K562 (cell line): Measurements from ENCODE around the gene STXBP4. TPM values are rescaled to one million over a fixed set of nuclear protein-coding genes. Genes with fewer than 3 reads are reported as not detected.
A peak's percentile ranks its signal among the peaks of the same experiment; 100 is the strongest.

Experiments used
- ATAC-seq: fragments of 200-7000 bp; cut with Tn5 transposase; 3 replicates; pipeline ENCODE4 v1.9.1; 2020; ENCODE audit warnings: moderate library complexity
- BruUV-seq: library from RNA; stranded (reverse); fragments of 400-500 nt; replicated peaks from 2 replicates; lab custom pipeline; 2021; lab: Mats Ljungman, UMichigan
- CTCF ChIA-PET: fragments of 300-600 bp; formaldehyde crosslinking; extraction: SDS; loops from one replicate; lab custom pipeline; 2021; ENCODE audit warnings: low intra/inter-chr PET ratio; lab: Yijun Ruan, JAX
- POLR2A ChIA-PET: fragments of 300-600, 350-650 bp; sonication (Branson Sonifier 250); formaldehyde crosslinking; extraction: SDS; loops from one replicate; lab custom pipeline; 2021; ENCODE audit warnings: antibody characterized with exemption, inconsistent platforms; lab: Yijun Ruan, JAX
- DNase-seq, 4 experiments: peaks; one replicate each; pipeline versions ENCODE4 v3.0.0 to v3.0.0-alpha.2; 2011 to 2018; ENCODE audit warnings: low spot score in 3 of 4, mixed read lengths in 3 of 4; ENCODE audit errors: extremely low read depth in 1 of 4
- FAIRE-seq: peaks from 2 replicates; lab custom pipeline; 2011; peaks lifted over from hg19 to GRCh38; lab: Jason Lieb, UNC
- H2AFZ ChIP-seq: 2 replicates; pipeline ENCODE4 v1.6.0; 2011; ENCODE audit warnings: low read depth, low read length, control low read depth, inconsistent platforms
- H3K27ac ChIP-seq: fragments of 200-600 bp; 3 replicates; pipeline ENCODE4 v1.8.0; 2011; ENCODE audit warnings: low read depth, mild to moderate bottlenecking, control low read depth, inconsistent platforms, low read length, moderate library complexity, mixed read lengths; ENCODE audit errors: extremely low read depth
- H3K27me3 ChIP-seq, 2 experiments: fragments of 300-600 bp in 1 of 2; 2 replicates in 1 of 2; 3 replicates in 1 of 2; pipeline versions ENCODE4 v1.6.0 to v1.8.0; 2011; ENCODE audit warnings: inconsistent platforms in 2 of 2, low read length in 2 of 2, mild to moderate bottlenecking in 1 of 2, mixed read lengths in 1 of 2, moderate library complexity in 1 of 2; ENCODE audit not compliant: control insufficient read depth in 2 of 2, insufficient read depth in 2 of 2
- H3K36me3 ChIP-seq: fragments of 300-600 bp; 3 replicates; pipeline ENCODE4 v1.8.0; 2011; ENCODE audit warnings: mild to moderate bottlenecking, low read length, inconsistent platforms; ENCODE audit not compliant: control insufficient read depth, insufficient read depth
- H3K4me1 ChIP-seq, 2 experiments: fragments of 200-600 bp in 1 of 2; replicated peaks in 1 of 2; 2 replicates in 1 of 2; 3 replicates in 1 of 2; pipeline versions ENCODE4 v1.5.1 to v1.8.0; 2011; ENCODE audit warnings: inconsistent platforms in 2 of 2, low read length in 2 of 2, mild to moderate bottlenecking in 1 of 2, mixed read lengths in 1 of 2, moderate library complexity in 1 of 2; ENCODE audit not compliant: control insufficient read depth in 2 of 2, insufficient read depth in 2 of 2
- H3K4me2 ChIP-seq: 2 replicates; pipeline ENCODE4 v1.6.1; 2011; ENCODE audit warnings: low read length, control low read depth, inconsistent platforms, mixed read lengths; ENCODE audit not compliant: insufficient read depth
- H3K4me3 ChIP-seq: fragments of 200-600 bp; sonication (generic), shearing (Covaris generic); 2 replicates; pipeline ENCODE4 v1.5.1; 2016; ENCODE audit warnings: control low read depth, inconsistent platforms
- H3K79me2 ChIP-seq: fragments of 200-600 bp; 3 replicates; pipeline ENCODE4 v1.8.0; 2011; ENCODE audit warnings: low read length, inconsistent platforms; ENCODE audit not compliant: control insufficient read depth, insufficient read depth
- H3K9ac ChIP-seq, 2 experiments: 2 replicates each; pipeline versions ENCODE4 v1.6.0 to v1.6.1; 2011; ENCODE audit warnings: low read depth in 2 of 2, low read length in 2 of 2, control low read depth in 1 of 2, inconsistent platforms in 1 of 2, mild to moderate bottlenecking in 1 of 2, mixed read lengths in 1 of 2; ENCODE audit not compliant: insufficient read depth in 1 of 2
- H3K9me1 ChIP-seq: one replicate; pipeline ENCODE4 v1.6.0; 2011; ENCODE audit warnings: inconsistent platforms, mild to moderate bottlenecking, low read length, moderate library complexity; ENCODE audit not compliant: control insufficient read depth, insufficient read depth
- H3K9me3 ChIP-seq: replicated peaks from 2 replicates; pipeline ENCODE4 v1.5.1; 2011; ENCODE audit warnings: low read depth, low read length, inconsistent platforms; ENCODE audit not compliant: control insufficient read depth, insufficient read depth
- H4K20me1 ChIP-seq: replicated peaks from 2 replicates; pipeline ENCODE4 v1.6.1; 2011; ENCODE audit warnings: low read length, inconsistent platforms, mixed read lengths; ENCODE audit not compliant: control insufficient read depth, insufficient read depth
- FOXJ3 ChIP-seq: sonication (generic); formaldehyde crosslinking; IDR thresholded peaks from 2 replicates; pipeline ENCODE4 v1.4.0; 2020; ENCODE audit warnings: mild to moderate bottlenecking, missing genetic modification reagents
- REST ChIP-seq, 2 experiments: fragments of 450-650 bp; formaldehyde crosslinking in 1 of 2; IDR thresholded peaks; 2 replicates each; pipeline versions ENCODE4 v1.4.0 to v1.6.1; 2014 to 2020; ENCODE audit warnings: mild to moderate bottlenecking in 2 of 2, borderline replicate concordance in 1 of 2, low read depth in 1 of 2
- WGBS: fragments of 100-300 bp; shearing (Covaris generic); methylation state at CpG from one replicate; pipeline ENCODE4 v1.1.6; 2016; ENCODE audit warnings: low coverage, mixed read lengths; ENCODE audit not compliant: insufficient coverage; ENCODE audit errors: missing lambda C conversion rate; 5-methylcytosine and 5-hydroxymethylcytosine counted together
- in situ Hi-C: fragments of 300-500 bp; cut with MboI; formaldehyde crosslinking; loops from 4 replicates; pipeline ENCODE4 v1.15.0; 2018; ENCODE audit warnings: inconsistent platforms, mixed read lengths
- intact Hi-C: fragments of 100-400 bp; cut with micrococcal nuclease; formaldehyde crosslinking; loops from 2 replicates; pipeline ENCODE4 v1.14.2; 2022
- polyA plus RNA-seq, 8 experiments: library from polyadenylated mRNA; depleted of rRNA in 4 of 8; stranded (reverse) in 5 of 8; unstranded in 3 of 8; fragments of >200 nt; fragmentation: Nextera tagmentation in 2 of 8; fragmentation: Illumina TruSeq in 1 of 8; extraction: Ambion mirVana in 2 of 8; extraction: Trizol in 1 of 8; gene quantifications; 2 replicates each; pipeline versions ENCODE4 v1.2.1 to v1.2.3, GENCODE V29; 2011 to 2014; ENCODE audit warnings: inconsistent platforms in 1 of 8, missing spikeins in 1 of 8
- total RNA-seq, 7 experiments: library from RNA; depleted of rRNA in 6 of 7; stranded (reverse); fragments of >200 nt in 6 of 7; fragmentation: Illumina TruSeq in 2 of 7; extraction: Trizol in 2 of 7; gene quantifications; 2 replicates each; pipeline versions ENCODE4 v1.2.1 to v1.2.3, GENCODE V29; 2011 to 2021; ENCODE audit warnings: low replicate concordance in 1 of 7

The STXBP4 gene
- total and polyA plus RNA-seq, 9 of the 15 experiments (the other 6 are each of a cell fraction or from before 2014, with no cell fraction given) = 11.6 to 23.2 (median 18.5) TPM

- Histone ChIP-seq H3K79me2 (no peaks in the 10 kb centered on the region), H3K4me1 (no peaks in the 10 kb centered on the region), H3K27me3 (no peaks in the 10 kb centered on the region), H3K9ac (no peak overlapping the region), H3K9me3 (no peaks in the 10 kb centered on the region), H3K9me1 (no peaks in the 10 kb centered on the region), H3K27ac (no peak overlapping the region), H4K20me1 (no peaks in the 10 kb centered on the region), H3K36me3 (peaks cover 60% of the 10 kb centered on the region), H3K4me2 (no peak overlapping the region), H2AFZ (no peak overlapping the region), H3K4me3 (no peak overlapping the region)
- 73% methylated on average over 3 of the region's 3 CpGs for WGBS
- intact Hi-C loops (no loop called here), in situ Hi-C loops (no loop called here)
- DNase-seq (no peak), FAIRE-seq (no peak), ATAC-seq (no peak)
- TF ChIP-seq FOXJ3 (CRISPR knock-in tag) (no peak), REST (IDR thresholded peaks at IDR 0.05; ENCODE audit: borderline replicate concordance) (peak; percentile 57), REST (CRISPR knock-in tag; IDR thresholded peaks at IDR 0.05; ENCODE audit: low read depth) (no peak)
- BruUV-seq = no TSS peak
- ChIA-PET CTCF (no interaction called here), POLR2A (interaction anchor here (0.6 kb wide), 1 partner anchor 11 kb away, joined by 3 read pairs; no protein-coding TSS in a partner anchor)
Measured at GRCh38 chr17:54956791-54957190, 11.8 kb upstream of the STXBP4 start.
